SK-N-SH (cell line): Measurements from ENCODE around the gene CEP43.

Experiments
- EP300 ChIP-seq, 2 experiments: IDR thresholded peaks; 2 replicates each; pipeline versions ENCODE4 v1.4.0 to v1.6.1; 2012; ENCODE audit warnings: borderline replicate concordance in 1 of 2, low read depth in 1 of 2, low read length in 1 of 2
- EZH2phosphoT487 ChIP-seq: fragments of 200-600 bp; sonication (generic); IDR thresholded peaks from 2 replicates; pipeline ENCODE4 v1.6.1; 2017; ENCODE audit warnings: low read depth, mixed run types, mild to moderate bottlenecking, antibody characterized with exemption, moderate library complexity, borderline replicate concordance
- GABPA ChIP-seq: IDR thresholded peaks from 2 replicates; pipeline ENCODE4 v1.4.0; 2012; ENCODE audit warnings: low read depth, mild to moderate bottlenecking
- JUND ChIP-seq: IDR thresholded peaks from 2 replicates; pipeline ENCODE4 v1.4.0; 2012
- MXI1 ChIP-seq: IDR thresholded peaks from 2 replicates; pipeline ENCODE4 v1.6.1; 2012; ENCODE audit warnings: mild to moderate bottlenecking, low read depth, low read length, improper control_type of control experiment
- TF ChIP-seq, protein P1 (sequence below): fragments of 200-600 bp; sonication (generic); IDR thresholded peaks from 2 replicates; pipeline ENCODE4 v1.6.1; 2017; ENCODE audit warnings: antibody characterized with exemption, mild to moderate bottlenecking, moderate library complexity

DNA sequence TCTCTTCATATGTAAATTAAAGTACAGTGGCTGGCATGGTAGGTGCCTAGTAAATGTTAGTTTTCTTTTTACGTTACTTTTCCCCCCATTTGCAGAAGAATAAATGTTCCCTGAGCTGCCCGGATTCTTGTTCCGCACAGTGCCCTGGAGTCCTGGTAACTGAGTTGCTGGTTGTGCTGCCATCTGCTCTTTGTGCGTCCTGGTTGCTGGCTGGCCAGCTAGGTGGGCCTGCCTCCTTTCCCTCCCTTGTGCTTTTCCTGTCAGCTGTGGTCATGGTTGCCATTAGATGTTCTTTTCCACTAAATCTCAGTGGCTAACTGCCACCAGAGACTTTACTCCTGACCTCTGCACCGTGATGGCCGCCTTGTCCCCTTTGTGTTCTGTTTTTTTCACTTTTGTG lies 28.6 kb downstream of the CEP43 start:
- TF ChIP-seq JUND = no peak
- TF ChIP-seq GABPA = no peak
- no peak for TF ChIP-seq MXI1
- TF ChIP-seq, protein P1, sequence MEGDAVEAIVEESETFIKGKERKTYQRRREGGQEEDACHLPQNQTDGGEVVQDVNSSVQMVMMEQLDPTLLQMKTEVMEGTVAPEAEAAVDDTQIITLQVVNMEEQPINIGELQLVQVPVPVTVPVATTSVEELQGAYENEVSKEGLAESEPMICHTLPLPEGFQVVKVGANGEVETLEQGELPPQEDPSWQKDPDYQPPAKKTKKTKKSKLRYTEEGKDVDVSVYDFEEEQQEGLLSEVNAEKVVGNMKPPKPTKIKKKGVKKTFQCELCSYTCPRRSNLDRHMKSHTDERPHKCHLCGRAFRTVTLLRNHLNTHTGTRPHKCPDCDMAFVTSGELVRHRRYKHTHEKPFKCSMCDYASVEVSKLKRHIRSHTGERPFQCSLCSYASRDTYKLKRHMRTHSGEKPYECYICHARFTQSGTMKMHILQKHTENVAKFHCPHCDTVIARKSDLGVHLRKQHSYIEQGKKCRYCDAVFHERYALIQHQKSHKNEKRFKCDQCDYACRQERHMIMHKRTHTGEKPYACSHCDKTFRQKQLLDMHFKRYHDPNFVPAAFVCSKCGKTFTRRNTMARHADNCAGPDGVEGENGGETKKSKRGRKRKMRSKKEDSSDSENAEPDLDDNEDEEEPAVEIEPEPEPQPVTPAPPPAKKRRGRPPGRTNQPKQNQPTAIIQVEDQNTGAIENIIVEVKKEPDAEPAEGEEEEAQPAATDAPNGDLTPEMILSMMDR = no peak
- no peak for TF ChIP-seq EZH2phosphoT487
- TF ChIP-seq EP300 (IDR thresholded peaks at IDR 0.05; ENCODE audit: borderline replicate concordance in 1 of 2, low read depth in 1 of 2, low read length in 1 of 2) = no peak
